OCI-M2 (cell line): Measurements from ENCODE around the gene HTT.

Source experiments
- DNase-seq: peaks from one replicate; lab custom pipeline; 2025; ENCODE audit not compliant: unreplicated experiment; lab: John Stamatoyannopoulos, UW

The HTT gene

GRCh38 chr4:3247399-3248177 lies 173.1 kb downstream of the HTT start:
- DNase-seq, result no peak

GRCh38 chr4:3248178-3248480 lies 173.6 kb downstream of the HTT start:
- DNase-seq, result no peak

GRCh38 chr4:3248811-3249661 lies 174.6 kb downstream of the HTT start, which contains the start of gene MSANTD1:
MSANTD1 (plus strand) TSS chr4:3249159; CDS start chr4:3249223, 64 bp downstream.
- DNase-seq, result no peak

- DNase-seq, result no peak
Observed at GRCh38 chr4:3249711-3250437, 175.4 kb downstream of the HTT start.

- no peak for DNase-seq
Observed at GRCh38 chr4:3250438-3250955, 176.0 kb downstream of the HTT start.

- DNase-seq, result no peak
Observed at GRCh38 chr4:3250956-3251690, 176.6 kb downstream of the HTT start.

- no peak for DNase-seq
Observed at GRCh38 chr4:3251691-3252479, 177.4 kb downstream of the HTT start.

- DNase-seq, result no peak
Observed at GRCh38 chr4:3252480-3252828, 178.0 kb downstream of the HTT start.

GRCh38 chr4:3252831-3253641 lies 178.6 kb downstream of the HTT start:
- no peak for DNase-seq

- no peak for DNase-seq
Observed at GRCh38 chr4:3253808-3254207, 179.3 kb downstream of the HTT start.

GRCh38 chr4:3254302-3255131 lies 180.0 kb downstream of the HTT start:
- no peak for DNase-seq

GRCh38 chr4:3255611-3256186 lies 181.2 kb downstream of the HTT start:
- no peak for DNase-seq

- no peak for DNase-seq
Observed at GRCh38 chr4:3256230-3257102, 182.0 kb downstream of the HTT start.

- DNase-seq, result no peak
Observed at GRCh38 chr4:3257103-3257555, 182.6 kb downstream of the HTT start.

GRCh38 chr4:3257556-3258482 lies 183.3 kb downstream of the HTT start:
- no peak for DNase-seq
